Measurements from ENCODE around the gene DIO2.

Gene DIO2

DNA sequence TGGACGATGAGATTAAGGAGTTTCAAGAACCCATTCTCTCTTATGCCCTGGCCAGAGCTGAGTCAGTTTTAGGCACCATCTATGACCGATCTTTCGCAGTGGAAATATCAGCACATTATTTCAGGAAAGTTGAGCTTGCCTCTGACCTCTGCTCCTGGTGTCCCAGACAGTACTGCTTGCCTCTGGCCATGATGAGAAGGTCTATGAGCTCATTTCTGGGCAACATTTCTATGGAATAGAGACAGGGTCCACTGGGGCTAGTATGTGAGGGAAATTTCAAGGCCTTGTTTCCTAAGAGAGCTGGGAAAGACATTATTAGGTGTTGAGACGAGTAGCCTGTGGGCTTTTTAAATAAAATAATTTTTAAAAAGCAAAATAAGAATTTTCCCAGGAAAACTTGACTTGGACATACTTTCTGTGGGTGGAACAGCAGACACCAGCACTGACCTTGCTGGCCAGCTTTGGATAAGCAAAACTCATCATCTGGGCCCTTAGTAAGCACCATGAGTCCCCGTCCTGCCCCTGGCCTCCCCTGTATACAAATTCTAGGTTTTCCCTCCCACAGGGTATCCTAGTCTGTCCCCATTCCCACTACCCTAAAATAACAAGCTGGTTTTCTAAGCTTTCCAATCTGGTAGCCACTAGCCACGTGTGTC, 43.4 kb downstream of the DIO2 start:
- no peak for DNase-seq (ENCODE audit: low read depth in 3 of 3)

DNA sequence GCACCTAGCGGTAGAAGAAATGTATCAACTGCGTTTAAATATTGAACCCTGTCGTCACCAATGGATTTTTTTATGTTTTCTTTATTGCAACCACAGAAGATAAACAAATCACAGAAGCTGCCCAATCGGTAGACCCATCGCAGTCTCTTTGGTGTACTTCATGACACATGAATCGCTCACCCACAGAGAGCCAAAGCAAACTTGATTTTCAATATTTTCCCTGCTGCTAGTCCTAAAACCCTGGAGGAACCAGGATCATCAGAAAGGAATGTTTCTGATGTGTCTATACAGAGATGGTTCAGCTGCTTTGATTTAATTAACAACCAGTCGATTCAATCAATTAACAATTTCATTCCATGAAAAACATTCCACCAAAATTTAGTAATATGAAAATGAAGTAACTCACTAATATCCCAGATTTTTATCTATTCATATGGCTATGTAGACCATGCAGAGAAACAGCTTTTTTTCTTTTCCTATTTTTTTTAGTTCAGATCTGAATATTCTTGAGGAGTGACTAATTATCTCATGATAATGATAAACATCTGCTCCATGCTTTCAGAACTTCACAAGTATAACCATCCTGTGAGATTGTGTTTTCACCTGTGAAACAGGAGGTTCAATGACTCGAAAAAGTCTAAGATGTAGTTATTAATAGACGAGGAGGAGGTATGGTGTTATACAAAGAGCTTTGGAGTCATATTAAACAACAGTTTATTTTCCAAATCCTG, 46.1 kb downstream of the DIO2 start:
- no peak for DNase-seq (ENCODE audit: low read depth in 3 of 3)

DNA sequence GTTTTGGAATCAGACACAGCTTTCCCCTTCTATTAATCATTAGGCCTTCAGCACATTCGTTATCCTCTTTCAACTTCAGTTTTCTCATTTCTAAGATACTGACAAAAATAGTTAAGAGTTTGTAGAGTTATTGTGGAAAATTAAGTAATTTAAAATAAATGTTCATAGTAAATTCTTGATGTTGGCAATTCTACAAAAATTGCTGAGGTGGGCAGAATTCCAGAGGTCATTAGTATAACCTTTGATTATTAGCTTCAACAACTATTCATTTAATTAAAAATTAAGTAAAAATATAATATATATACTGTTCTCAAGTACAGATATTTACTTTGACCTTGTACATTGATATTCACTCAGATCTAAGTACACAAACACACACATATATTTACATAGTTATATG, 58.5 kb downstream of the DIO2 start:
- no peak for DNase-seq (ENCODE audit: low read depth in 3 of 3)

DNA sequence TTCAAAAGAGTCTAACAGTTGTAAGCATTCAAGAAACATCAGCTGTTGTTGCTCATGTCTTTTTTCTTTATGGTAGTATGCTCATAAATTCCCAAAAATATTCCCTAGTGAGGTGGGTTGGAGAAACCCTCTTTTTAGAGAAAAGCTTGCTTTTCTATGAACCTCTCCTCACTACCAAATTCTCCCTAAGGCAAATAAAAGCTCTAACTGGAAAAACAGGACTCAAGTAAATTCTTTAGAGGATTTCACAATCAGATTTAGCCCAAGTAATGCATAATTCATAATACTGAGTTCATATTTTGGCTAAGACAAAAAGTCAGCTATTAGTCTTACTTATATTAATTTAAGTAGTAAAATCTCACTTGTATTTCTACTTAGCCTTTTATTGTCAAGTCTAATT, 59.1 kb downstream of the DIO2 start:
- no peak for DNase-seq (ENCODE audit: low read depth in 3 of 3)

DNA sequence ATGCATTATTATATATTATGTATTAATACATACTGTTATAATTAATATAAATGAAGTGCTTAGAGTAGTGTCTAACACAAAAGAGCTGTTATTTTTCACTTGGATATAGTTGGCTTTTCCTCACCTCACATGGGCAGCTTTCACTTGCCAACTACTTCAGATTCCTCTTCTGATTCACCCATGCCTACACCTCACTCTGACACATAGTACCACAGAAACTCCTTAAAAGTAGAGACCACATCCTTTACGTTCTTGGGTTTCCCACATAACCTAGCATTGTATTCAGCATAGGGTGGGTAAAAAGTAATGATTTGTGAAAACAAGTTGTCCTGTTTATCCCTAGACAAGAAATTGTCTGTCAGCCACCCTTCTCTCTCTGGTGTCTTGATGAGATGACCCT, 61.0 kb downstream of the DIO2 start:
- DNase-seq (ENCODE audit: low read depth in 3 of 3) = no peak

All from stimulated activated CD4-positive, alpha-beta T cell treated with anti-CD3 and anti-CD28 coated beads, TNF-alpha, amount 100 ng/mL, for 24 hours (primary cell).